IPS DF 4.7 (cell line): ENCODE data around the gene ASIC4.

Experiments used
- DNase-seq: peaks from one replicate; pipeline ENCODE4 v3.0.0-alpha.2; 2013; ENCODE audit warnings: low spot score; ENCODE audit errors: extremely low read depth

Gene ASIC4

GRCh38 chr2:219496825-219497494 lies 17.3 kb upstream of the ASIC4 start:
- DNase-seq, result no peak

GRCh38 chr2:219497495-219498279 lies 16.6 kb upstream of the ASIC4 start:
- no peak for DNase-seq

- DNase-seq, result peak; percentile 93
These were observed 15.8 kb upstream of the ASIC4 start, which contains the start of gene GMPPA for GRCh38 chr2:219498280-219499057. TSS of gene GMPPA (plus strand) at chr2:219498891. CDS start at chr2:219499976, 1,085 bp downstream.

GRCh38 chr2:219499058-219499307 lies 15.3 kb upstream of the ASIC4 start:
- DNase-seq, result no peak

- no peak for DNase-seq
These were observed 14.7 kb upstream of the ASIC4 start for GRCh38 chr2:219499555-219499954.

- no peak for DNase-seq
These were observed 14.1 kb upstream of the ASIC4 start for GRCh38 chr2:219500135-219500534.

- no peak for DNase-seq
These were observed 12.4 kb upstream of the ASIC4 start for GRCh38 chr2:219501849-219502248.

GRCh38 chr2:219502618-219503017 lies 11.7 kb upstream of the ASIC4 start:
- DNase-seq, result no peak

GRCh38 chr2:219505585-219505984 lies 8.7 kb upstream of the ASIC4 start:
- no peak for DNase-seq

- DNase-seq, result no peak
These were observed 8.0 kb upstream of the ASIC4 start for GRCh38 chr2:219506153-219506801.

- DNase-seq, result no peak
These were observed 7.3 kb upstream of the ASIC4 start for GRCh38 chr2:219506802-219507526.

GRCh38 chr2:219507581-219508443 lies 6.5 kb upstream of the ASIC4 start:
- DNase-seq, result no peak

- no peak for DNase-seq
These were observed 5.9 kb upstream of the ASIC4 start for GRCh38 chr2:219508444-219508734.

- DNase-seq, result no peak
These were observed 5.1 kb upstream of the ASIC4 start for GRCh38 chr2:219508971-219509779.

- DNase-seq, result no peak
These were observed 4.3 kb upstream of the ASIC4 start for GRCh38 chr2:219509780-219510511.

- no peak for DNase-seq
These were observed 3.7 kb upstream of the ASIC4 start for GRCh38 chr2:219510512-219511135.

GRCh38 chr2:219511547-219512325 lies 2.5 kb upstream of the ASIC4 start:
- DNase-seq, result no peak
